NCI-H2196 treated with DMSO at 0.1 percent for 48 hours (cell line): Measurements from ENCODE around the gene PCDHA13.
"Not testable (repeated sequence)": the region's sequence is repeated elsewhere in the genome, so short reads cannot be mapped to it uniquely, and the experiment has no call there.

ENCODE experiments used
- DNase-seq: peaks from one replicate; lab custom pipeline; 2025; ENCODE audit not compliant: unreplicated experiment; lab: John Stamatoyannopoulos, UW

Gene PCDHA13, protein sequence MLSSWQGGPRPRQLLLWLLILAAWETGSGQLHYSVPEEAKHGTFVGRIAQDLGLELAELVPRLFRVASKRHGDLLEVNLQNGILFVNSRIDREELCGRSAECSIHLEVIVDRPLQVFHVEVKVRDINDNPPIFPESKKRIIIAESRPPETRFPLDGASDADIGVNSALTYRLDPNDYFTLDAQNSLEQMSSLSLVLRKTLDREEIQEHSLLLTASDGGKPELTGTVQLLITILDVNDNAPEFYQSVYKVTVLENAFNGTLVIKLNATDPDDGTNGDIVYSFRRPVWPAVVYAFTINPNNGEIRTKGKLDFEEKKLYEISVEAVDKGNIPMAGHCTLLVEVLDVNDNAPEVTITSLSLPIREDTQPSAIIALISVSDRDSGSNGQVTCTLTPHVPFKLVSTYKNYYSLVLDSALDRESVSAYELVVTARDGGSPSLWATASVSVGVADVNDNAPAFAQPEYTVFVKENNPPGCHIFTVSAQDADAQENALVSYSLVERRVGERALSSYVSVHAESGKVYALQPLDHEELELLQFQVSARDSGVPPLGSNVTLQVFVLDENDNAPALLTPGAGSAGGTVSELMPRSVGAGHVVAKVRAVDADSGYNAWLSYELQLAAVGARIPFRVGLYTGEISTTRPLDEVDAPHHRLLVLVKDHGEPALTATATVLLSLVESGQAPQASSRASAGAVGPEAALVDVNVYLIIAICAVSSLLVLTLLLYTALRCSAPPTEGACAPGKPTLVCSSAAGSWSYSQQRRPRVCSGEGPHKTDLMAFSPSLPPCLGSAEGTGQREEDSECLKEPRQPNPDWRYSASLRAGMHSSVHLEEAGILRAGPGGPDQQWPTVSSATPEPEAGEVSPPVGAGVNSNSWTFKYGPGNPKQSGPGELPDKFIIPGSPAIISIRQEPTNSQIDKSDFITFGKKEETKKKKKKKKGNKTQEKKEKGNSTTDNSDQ

DNA sequence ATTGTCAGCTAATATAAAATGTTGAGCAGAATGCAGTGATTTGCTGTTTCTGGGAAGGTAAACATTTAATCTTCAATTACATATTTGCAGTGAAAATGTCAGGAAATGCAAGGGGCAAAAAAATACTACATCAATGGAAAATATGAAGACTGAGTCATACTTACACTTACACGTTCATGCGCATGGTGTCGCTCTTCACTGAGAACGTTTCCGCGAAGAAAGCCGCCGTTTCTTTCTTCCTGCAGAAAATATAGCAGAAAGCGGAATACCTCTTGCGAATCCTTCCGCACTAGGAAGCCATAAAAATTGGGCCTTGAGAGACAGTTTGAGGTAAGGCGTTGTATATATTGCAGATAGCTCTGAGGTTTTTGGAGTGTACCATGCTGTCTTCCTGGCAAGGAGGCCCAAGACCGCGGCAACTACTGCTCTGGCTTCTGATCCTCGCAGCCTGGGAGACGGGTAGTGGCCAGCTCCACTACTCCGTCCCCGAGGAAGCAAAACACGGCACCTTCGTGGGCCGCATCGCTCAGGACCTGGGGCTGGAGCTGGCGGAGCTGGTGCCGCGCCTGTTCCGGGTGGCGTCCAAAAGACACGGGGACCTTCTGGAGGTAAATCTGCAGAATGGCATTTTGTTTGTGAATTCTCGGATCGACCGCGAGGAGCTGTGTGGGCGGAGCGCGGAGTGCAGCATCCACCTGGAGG is at the start of gene PCDHA13:
Gene PCDHA13 (plus strand): TSS at position 236 of the 702 bp plus-strand sequence. CDS start 145 bp downstream, at position 381.
- DNase-seq = no peak

DNA sequence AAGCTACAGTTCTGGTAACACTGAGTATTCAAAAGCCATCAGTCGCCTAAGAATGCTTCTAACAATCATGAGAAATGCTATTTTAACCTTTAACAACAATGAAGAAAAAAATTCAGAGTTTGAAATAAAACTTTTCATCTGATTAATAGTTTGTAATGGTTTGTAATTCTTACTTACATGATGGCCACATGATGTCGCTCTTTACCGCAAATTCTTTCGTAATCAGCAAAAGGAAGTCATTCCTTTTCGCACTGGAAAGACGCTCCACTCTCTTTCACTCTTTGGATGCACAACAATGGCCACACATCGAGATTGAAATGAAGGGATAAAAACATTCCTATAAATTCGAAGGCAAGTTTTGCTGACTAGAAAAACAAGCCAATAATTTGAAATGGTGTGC is 47.9 kb upstream of the PCDHA13 start, which contains the start of gene PCDHA7:
Gene PCDHA7 (plus strand): TSS at position 277 of the 400 bp plus-strand sequence. CDS start 115 bp downstream, at position 392.
- DNase-seq = no peak

DNA sequence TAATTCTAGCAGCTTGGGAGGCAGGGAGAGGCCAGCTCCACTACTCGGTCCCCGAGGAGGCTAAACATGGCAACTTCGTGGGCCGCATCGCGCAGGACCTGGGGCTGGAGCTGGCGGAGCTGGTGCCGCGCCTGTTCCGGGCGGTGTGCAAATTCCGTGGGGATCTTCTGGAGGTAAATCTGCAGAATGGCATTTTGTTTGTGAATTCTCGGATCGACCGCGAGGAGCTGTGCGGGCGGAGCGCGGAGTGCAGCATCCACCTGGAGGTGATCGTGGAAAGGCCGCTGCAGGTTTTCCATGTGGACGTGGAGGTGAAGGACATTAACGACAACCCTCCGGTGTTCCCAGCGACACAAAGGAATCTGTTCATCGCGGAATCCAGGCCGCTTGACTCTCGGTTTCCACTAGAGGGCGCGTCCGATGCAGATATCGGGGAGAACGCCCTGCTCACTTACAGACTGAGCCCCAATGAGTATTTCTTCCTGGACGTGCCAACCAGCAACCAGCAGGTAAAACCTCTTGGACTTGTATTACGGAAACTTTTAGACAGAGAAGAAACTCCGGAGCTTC is 47.4 kb upstream of the PCDHA13 start:
- DNase-seq = not testable (repeated sequence)

DNA sequence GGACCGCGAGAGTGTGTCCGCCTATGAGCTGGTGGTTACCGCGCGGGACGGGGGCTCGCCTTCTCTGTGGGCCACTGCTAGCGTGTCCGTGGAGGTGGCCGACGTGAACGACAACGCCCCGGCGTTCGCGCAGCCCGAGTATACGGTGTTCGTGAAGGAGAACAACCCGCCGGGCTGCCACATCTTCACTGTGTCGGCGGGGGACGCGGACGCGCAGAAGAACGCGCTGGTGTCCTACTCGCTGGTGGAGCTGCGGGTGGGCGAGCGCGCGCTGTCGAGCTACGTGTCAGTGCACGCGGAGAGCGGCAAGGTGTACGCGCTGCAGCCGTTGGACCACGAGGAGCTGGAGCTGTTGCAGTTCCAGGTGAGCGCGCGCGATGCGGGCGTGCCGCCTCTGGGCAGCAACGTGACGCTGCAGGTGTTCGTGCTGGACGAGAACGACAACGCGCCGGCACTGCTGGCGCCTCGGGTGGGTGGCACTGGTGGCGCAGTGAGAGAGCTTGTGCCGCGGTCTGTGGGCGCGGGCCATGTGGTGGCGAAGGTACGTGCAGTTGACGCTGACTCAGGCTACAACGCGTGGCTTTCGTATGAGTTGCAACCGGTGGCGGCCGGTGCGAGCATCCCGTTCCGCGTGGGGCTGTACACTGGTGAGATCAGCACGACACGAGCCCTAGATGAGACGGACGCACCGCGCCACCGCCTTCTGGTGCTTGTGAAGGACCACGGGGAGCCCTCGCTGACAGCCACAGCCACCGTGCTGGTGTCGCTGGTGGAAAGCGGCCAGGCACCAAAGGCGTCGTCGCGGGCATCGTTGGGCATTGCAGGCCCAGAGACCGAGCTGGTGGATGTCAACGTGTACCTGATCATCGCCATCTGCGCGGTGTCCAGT is 46.1 kb upstream of the PCDHA13 start:
- no peak for DNase-seq

DNA sequence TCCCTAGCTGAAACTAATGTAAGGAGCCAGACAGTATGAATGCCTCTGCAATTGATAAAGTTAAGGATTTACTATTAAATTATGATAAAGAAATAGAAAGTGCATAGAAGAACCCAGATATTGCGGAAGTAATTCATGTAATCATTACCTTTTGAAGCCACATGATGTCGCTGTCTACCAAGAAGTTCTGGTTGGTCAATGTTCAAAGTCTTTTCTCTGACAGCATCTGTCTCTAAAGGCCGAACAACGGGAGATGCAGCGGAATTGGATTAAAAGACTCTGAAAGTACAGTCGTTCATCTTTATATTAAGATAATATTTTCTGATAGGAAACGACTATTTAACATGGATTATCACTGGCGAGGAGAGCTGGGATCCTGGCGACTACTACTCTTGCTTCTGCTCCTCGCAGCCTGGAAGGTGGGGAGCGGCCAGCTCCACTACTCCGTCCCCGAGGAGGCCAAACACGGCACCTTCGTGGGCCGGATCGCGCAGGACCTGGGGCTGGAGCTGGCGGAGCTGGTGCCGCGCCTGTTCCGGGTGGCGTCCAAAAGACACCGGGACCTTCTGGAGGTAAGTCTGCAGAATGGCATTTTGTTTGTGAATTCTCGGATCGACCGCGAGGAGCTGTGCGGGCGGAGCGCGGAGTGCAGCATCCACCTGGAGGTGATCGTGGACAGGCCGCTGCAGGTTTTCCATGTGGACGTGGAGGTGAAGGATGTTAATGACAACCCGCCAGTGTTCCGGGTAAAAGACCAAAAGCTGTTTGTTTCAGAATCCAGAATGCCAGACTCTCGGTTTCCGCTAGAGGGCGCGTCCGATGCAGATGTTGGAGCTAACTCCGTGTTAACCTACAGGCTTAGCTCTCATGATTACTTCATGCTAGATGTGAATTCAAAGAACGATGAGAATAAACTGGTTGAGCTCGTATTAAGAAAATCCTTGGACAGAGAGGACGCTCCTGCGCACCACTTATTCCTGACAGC is 40.7 kb upstream of the PCDHA13 start, which contains the start of gene PCDHA8:
Gene PCDHA8 (plus strand): TSS at position 210 of the 985 bp plus-strand sequence. CDS start 135 bp downstream, at position 345.
- peak; percentile 3 for DNase-seq

DNA sequence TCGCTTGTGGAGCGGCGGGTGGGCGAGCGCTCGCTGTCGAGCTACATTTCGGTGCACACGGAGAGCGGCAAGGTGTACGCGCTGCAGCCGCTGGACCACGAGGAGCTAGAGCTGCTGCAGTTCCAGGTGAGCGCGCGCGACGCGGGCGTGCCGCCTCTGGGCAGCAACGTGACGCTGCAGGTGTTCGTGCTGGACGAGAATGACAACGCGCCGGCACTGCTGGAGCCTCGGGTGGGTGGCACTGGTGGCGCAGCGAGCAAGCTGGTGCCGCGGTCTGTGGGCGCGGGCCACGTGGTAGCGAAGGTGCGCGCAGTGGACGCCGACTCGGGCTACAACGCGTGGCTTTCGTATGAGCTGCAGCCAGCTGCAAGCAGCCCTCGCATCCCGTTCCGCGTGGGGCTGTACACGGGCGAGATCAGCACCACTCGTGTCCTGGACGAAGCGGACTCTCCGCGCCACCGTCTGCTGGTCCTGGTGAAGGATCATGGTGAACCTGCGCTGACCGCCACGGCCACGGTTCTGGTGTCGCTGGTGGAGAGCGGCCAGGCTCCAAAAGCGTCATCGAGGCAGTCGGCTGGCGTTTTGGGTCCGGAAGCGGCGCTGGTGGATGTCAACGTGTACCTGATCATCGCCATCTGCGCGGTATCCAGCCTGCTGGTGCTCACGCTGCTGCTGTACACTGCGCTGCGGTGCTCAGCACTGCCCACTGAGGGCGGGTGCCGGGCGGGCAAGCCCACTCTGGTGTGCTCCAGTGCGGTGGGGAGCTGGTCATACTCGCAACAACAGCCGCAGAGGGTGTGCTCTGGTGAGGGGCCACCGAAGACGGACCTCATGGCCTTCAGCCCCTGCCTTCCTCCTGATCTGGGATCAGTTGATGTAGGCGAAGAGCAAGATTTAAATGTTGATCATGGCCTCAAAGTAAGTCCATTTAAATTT is 38.9 kb upstream of the PCDHA13 start:
- no peak for DNase-seq

DNA sequence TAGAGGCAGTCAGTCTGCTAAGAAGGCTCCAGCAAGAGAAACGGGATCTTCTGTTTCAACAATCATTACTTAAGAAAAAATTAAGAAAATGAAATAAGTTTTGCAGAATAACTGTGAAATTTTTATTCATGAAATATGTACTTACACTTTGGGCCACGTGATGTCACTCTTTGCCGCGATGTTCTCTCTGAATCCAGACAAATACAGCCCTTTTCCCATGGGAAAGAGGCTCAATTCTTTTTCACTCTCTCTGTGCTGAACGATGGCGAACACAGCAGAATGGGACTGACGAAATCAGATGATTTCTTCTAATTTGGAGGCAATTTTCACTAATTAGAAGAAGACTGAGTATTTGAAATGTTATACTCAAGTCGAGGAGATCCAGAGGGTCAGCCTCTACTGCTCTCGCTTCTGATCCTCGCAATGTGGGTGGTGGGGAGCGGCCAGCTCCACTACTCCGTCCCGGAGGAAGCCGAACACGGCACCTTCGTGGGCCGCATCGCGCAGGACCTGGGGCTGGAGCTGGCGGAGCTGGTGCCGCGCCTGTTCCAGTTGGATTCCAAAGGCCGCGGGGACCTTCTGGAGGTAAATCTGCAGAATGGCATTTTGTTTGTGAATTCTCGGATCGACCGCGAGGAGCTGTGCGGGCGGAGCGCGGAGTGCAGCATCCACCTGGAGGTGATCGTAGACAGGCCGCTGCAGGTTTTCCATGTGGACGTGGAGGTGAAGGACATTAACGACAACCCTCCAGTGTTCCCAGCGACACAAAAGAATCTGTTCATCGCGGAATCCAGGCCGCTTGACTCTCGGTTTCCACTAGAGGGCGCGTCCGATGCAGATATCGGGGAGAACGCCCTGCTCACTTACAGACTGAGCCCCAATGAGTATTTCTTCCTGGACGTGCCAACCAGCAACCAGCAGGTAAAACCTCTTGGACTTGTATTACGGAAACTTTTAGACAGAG is 33.5 kb upstream of the PCDHA13 start, which contains the start of gene PCDHA9:
Gene PCDHA9 (plus strand): TSS at position 244 of the 964 bp plus-strand sequence. CDS start 114 bp downstream, at position 358.
- DNase-seq = not testable (repeated sequence)

DNA sequence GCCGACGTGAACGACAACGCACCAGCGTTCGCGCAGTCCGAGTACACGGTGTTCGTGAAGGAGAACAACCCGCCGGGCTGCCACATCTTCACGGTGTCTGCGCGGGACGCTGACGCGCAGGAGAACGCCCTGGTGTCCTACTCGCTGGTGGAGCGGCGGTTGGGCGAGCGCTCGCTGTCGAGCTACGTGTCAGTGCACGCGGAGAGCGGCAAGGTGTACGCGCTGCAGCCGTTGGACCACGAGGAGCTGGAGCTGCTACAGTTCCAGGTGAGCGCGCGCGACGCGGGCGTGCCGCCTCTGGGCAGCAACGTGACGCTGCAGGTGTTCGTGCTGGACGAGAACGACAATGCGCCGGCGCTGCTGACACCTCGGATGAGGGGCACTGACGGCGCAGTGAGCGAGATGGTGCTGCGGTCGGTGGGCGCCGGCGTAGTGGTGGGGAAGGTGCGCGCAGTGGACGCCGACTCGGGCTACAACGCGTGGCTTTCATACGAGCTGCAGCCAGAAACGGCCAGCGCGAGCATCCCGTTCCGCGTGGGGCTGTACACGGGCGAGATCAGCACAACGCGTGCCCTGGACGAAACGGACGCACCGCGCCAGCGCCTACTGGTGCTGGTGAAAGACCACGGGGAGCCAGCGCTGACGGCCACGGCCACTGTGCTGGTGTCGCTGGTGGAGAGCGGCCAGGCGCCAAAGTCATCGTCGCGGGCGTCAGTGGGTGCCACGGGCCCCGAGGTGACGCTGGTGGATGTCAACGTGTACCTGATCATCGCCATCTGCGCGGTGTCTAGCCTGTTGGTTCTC is 31.9 kb upstream of the PCDHA13 start:
- DNase-seq = not testable (repeated sequence)

DNA sequence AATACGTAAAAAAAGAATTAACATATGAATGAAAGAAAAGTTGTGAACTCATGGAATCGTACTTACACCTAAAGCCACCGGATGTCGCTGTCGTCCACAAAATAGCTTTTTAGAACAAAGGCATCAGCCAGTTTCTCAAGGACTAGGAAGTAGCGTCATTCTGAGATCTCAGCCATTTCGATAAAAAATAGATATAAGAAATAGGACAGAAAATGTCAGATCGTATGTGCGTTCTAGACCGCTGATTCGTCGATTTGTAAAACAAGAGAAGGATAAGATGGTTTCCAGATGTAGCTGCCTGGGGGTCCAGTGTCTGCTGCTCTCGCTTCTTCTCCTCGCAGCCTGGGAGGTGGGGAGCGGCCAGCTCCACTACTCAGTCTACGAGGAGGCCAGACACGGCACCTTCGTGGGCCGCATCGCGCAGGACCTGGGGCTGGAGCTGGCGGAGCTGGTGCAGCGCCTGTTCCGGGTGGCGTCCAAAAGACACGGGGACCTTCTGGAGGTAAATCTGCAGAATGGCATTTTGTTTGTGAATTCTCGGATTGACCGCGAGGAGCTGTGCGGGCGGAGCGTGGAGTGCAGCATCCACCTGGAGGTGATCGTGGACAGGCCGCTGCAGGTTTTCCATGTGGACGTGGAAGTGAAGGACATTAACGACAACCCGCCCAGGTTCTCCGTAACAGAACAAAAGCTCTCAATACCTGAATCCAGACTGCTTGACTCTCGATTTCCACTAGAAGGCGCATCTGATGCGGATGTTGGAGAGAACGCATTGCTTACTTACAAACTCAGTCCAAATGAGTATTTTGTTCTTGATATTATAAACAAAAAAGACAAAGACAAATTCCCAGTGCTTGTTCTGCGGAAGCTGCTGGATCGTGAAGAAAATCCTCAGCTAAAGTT is 25.9 kb upstream of the PCDHA13 start, which contains the start of gene PCDHA10:
Gene PCDHA10 (plus strand): TSS at position 126 of the 903 bp plus-strand sequence. CDS start 152 bp downstream, at position 278.
- no peak for DNase-seq

DNA sequence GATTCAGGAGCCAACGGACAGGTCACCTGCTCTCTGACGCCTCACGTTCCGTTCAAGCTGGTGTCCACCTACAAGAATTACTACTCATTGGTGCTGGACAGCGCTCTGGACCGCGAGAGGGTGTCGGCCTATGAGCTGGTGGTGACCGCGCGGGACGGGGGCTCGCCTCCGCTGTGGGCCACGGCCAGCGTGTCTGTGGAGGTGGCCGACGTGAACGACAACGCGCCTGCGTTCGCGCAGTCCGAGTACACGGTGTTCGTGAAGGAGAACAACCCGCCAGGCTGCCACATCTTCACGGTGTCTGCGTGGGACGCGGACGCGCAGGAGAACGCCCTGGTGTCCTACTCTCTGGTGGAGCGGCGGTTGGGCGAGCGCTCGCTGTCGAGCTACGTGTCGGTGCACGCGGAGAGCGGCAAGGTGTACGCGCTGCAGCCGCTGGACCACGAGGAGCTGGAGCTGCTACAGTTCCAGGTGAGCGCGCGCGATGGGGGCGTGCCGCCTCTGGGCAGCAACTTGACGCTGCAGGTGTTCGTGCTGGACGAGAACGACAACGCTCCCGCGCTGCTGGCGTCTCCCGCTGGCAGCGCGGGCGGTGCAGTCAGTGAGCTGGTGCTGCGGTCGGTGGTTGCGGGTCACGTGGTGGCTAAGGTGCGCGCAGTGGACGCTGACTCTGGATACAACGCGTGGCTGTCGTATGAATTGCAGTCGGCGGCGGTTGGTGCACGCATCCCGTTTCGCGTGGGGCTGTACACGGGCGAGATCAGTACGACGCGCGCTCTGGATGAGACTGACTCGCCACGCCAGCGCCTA is 24.5 kb upstream of the PCDHA13 start:
- no peak for DNase-seq

DNA sequence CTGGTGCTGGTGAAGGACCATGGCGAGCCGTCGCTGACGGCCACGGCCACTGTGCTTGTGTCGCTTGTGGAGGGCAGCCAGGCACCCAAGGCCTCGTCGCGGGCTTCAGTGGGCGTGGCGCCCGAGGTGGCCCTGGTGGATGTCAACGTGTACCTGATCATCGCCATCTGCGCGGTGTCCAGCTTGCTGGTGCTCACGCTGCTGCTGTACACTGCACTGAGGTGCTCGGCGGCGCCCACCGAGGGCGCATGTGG is 24.0 kb upstream of the PCDHA13 start:
- DNase-seq = no peak

DNA sequence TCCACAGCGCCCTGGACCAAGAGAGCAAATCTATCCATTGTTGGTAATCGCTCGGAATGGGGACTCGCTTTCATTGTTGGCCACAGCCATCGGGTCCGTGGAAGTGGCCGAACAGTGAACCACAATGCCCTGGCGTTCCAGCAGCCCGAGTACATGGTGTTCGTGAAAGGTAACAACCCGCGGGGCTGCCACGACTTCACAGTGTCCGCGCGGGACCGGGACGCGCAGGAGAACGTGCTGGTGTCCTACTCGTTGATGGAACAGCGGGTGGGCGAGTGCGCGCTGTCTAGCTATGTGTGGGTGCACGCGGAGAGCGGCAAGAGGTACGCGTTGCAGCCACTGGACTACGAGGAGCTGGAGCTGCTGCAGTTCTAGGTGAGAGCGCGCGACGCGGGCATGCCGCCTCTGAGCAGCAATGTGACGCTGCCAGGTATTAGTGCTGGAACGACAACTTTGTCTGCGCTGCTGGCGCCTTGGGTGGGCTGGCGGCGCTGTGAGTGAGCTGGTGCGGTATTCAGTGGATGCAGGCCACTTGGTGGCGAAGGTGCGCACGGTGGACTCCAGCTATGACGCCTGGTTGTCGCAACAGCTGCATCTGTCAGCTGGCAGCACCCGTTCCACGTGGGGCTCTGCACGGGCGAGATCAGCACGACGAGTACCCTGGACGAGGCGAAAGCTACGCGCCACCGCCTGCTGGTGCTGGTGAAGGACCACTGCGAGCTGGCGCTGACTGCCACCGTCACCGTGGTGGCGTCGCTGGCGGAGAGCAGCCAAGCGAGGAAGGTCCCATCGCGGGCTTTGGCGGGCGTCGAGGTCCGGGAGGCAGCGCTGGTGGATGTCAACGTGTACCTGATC is 19.3 kb upstream of the PCDHA13 start:
- no peak for DNase-seq
